HUES64 (cell line): ENCODE measurements around the gene FREY1. TPM values are rescaled to one million over a fixed set of nuclear protein-coding genes. Genes with fewer than 3 reads are reported as not detected.

Source experiments
- H3K27ac ChIP-seq: 2 replicates; pipeline ENCODE4 v1.7.0; 2013; ENCODE audit warnings: low read depth, low read length, inconsistent platforms
- H3K27me3 ChIP-seq: 2 replicates; pipeline ENCODE4 v1.6.1; 2013; ENCODE audit warnings: mild to moderate bottlenecking, low read length; ENCODE audit not compliant: insufficient read depth
- H3K36me3 ChIP-seq: 2 replicates; pipeline ENCODE4 v1.6.1; 2013; ENCODE audit warnings: mild to moderate bottlenecking, low read length; ENCODE audit not compliant: insufficient read depth
- H3K4me1 ChIP-seq: 2 replicates; pipeline ENCODE4 v1.6.1; 2013; ENCODE audit warnings: mild to moderate bottlenecking, low read length, moderate library complexity; ENCODE audit not compliant: insufficient read depth
- H3K4me3 ChIP-seq: 2 replicates; pipeline ENCODE4 v1.5.1; 2013; ENCODE audit warnings: mild to moderate bottlenecking, low read length, moderate library complexity
- H3K9ac ChIP-seq: 2 replicates; pipeline ENCODE4 v1.6.1; 2013; ENCODE audit warnings: mild to moderate bottlenecking, low read depth, low read length
- H3K9me3 ChIP-seq: 2 replicates; pipeline ENCODE4 v1.6.1; 2013; ENCODE audit warnings: low read depth, low read length; ENCODE audit not compliant: insufficient read depth
- WGBS: fragments of 150-250, 120-280 bp; methylation state at CpG from one replicate; pipeline ENCODE4 v1.1.7; 2013; ENCODE audit warnings: missing lambda C conversion rate; 5-methylcytosine and 5-hydroxymethylcytosine counted together
- polyA plus RNA-seq, 2 experiments: library from polyadenylated mRNA; stranded (reverse); fragments of 50-300 nt; gene quantifications; one replicate each; pipeline ENCODE4 v1.2.3, GENCODE V29; 2013

FREY1 gene, protein sequence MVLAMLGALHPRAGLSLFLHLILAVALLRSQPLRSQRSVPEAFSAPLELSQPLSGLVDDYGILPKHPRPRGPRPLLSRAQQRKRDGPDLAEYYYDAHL
- polyA plus RNA-seq (2013, experiment 1 of 2) = not detected
- polyA plus RNA-seq (2013, experiment 2 of 2) = not detected

DNA sequence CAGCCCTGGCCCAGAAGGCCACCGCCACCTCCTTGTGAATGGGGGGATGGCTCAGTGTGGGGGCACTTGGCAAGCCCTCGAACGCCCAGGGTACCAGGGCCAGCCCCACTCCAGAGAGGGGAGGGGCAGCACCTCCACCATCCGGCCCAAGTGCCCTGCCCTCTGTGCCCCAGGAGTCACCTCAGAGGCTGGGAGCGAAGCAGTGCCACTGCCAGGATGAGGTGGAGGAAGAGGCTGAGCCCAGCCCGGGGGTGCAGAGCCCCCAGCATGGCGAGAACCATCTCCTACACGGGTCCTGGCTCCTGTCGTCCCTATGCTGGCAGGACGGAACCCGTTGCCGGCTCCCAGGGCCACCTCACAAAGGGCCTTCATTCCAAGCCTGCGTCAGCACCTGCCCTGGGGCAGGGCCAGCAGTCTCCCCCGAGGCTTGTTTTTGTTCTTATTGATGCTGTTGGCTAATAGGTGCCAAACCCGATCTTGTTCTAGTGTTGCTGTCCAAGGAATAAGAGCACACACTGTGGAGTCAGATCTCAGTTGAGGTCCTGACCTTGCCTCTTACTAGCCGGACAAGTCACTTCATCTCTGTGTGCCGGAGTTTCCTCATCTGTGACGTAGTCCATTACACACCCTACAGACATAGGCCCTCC, at the start of gene FREY1:
FREY1 (minus strand) TSS at position 307 of the 647 bp plus-strand sequence; CDS start at position 281, 26 bp downstream.
- Histone ChIP-seq H3K36me3 (peaks cover 37% of the 10 kb centered on the region), H3K27me3 (no peaks in the 10 kb centered on the region), H3K9ac (no peak within 1 kb of the TSS), H3K27ac (no peak within 1 kb of the TSS), H3K9me3 (no peaks in the 10 kb centered on the region), H3K4me3 (no peak within 1 kb of the TSS), H3K4me1 (no peaks in the 10 kb centered on the region)
- 82% methylated on average over 18 of the region's 18 CpGs for WGBS

DNA sequence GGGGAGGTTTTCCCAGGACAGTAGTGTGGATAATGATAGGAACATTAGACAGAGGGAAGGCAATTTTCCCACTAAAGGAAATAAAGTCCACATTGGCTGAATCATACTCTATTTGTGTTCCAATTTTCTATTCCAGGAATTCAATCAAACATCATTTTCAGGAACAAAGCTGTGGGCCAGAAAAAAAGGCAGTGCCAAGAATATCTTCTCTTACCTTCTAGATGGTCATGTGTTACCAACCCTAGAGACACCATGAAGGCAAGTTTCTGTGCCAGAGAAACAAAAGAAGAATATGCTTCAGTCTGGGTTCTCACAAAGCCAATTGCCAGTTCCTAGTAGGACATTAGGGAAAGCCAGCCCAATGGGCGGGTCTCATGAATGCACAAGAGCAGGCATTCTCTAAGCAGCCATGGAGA, 42.9 kb upstream of the FREY1 start:
- 93% methylated on average over 1 of the region's 1 CpG for WGBS
- H3K27me3 ChIP-seq = no peaks in the 10 kb centered on the region
- H3K9ac ChIP-seq = no peak overlapping the region
- no peak overlapping the region for H3K27ac ChIP-seq
- H3K9me3 ChIP-seq = no peaks in the 10 kb centered on the region
- peaks cover 71% of the 10 kb centered on the region for H3K36me3 ChIP-seq
- H3K4me1 ChIP-seq = no peaks in the 10 kb centered on the region
- no peak overlapping the region for H3K4me3 ChIP-seq

DNA sequence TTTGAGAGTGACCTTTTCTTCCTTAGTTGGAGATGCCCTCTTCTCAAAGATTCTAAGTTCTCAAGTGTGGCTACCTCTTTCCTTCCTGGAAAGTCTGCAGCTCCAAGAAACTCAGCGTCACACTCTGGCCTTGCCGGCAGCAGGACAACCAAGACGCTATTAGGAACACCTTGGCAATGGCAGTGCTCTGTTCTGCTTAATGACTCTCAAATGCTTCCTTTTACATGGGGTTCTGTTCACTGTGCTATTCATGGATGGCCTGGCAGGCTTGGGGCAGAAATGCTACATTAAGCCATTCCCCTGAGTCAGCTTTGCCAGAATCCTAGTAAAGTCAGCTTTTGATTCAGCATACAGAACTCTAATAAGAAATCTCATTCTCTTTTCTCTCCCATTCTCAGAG, 41.3 kb upstream of the FREY1 start:
- Histone ChIP-seq H3K27ac (no peak overlapping the region), H3K27me3 (no peaks in the 10 kb centered on the region), H3K9me3 (no peaks in the 10 kb centered on the region), H3K4me1 (no peaks in the 10 kb centered on the region), H3K9ac (no peak overlapping the region), H3K4me3 (no peak overlapping the region), H3K36me3 (peaks cover 74% of the 10 kb centered on the region)
- WGBS = 94% methylated on average over 3 of the region's 3 CpGs

DNA sequence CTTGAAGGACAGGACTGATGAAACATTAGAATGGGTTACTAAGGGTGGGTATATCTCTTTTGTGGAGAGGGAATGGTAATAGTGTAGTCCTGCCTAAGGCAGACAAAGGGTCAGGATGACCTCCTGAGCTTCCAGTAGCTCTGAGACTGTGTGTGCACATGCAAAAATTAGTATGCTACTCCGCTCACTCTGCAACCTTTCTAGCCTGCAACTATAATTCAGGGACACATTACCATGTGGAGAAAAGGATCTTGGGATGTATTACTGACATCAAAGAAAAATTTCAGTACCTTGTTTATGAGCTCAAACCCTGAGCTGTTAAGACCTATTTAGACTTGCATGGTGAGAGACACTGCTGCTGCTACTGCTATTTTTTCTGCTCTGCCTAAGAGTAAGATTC, 40.8 kb upstream of the FREY1 start:
- peaks cover 69% of the 10 kb centered on the region for H3K36me3 ChIP-seq
- WGBS = 100% methylated on average over 1 of the region's 1 CpG
- no peak overlapping the region for H3K9ac ChIP-seq
- no peaks in the 10 kb centered on the region for H3K27me3 ChIP-seq
- H3K27ac ChIP-seq = no peak overlapping the region
- H3K4me1 ChIP-seq = no peaks in the 10 kb centered on the region
- H3K9me3 ChIP-seq = no peaks in the 10 kb centered on the region
- no peak overlapping the region for H3K4me3 ChIP-seq

DNA sequence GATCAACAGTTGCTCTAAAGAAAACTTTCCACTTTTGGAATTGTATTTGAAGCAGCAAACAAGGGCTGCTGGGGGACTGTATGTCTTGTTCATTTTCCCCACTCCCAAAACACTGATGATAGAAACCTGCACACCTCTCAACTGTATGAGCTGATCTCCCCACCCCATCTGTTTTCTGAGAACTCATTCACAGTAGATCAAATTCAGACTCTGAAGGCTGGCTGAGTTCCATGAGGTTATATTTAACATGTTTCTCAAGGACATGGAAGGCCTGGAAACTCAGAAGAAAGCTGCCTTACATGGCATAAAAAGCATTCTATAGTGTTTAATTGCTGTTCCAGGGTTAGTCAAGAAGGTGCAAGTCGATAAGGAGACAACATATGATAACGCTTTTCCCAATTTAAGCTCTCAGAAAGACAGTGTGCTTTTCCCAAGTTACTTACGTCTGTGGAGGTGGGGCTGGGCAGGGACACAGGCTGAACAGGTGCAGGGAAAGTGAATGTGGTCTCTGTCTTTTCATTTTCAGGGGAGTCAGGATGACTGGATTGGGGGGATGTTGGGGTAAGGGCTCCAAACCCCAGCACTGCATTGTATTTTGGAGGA, 38.4 kb upstream of the FREY1 start:
- 97% methylated on average over 3 of the region's 3 CpGs for WGBS
- Histone ChIP-seq H3K27ac (no peak overlapping the region), H3K36me3 (peaks cover 54% of the 10 kb centered on the region), H3K4me1 (no peaks in the 10 kb centered on the region), H3K27me3 (no peaks in the 10 kb centered on the region), H3K9me3 (no peaks in the 10 kb centered on the region), H3K9ac (no peak overlapping the region), H3K4me3 (no peak overlapping the region)

DNA sequence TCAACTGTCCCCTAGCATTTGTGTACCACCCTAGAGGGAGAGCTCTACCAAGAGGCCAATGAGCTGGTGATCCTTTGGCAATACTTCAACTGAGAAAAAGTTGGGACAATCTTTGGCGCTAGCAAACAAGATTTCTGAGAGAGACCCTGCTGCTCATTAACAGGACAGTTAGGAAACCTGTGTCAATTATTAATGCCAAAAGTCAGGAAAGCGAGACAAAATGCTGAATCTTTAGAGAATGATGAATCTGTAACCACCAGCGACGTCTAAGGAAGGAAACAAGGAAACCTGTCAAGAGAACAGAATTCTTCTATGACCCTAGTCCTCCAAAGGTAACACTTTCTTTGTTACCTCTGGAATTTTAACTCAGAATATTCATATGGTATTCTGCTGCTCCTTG, 35.3 kb upstream of the FREY1 start:
- Histone ChIP-seq H3K9me3 (no peaks in the 10 kb centered on the region), H3K36me3 (peaks cover 32% of the 10 kb centered on the region), H3K4me1 (peaks cover 7% of the 10 kb centered on the region; the same call in 1 of the 2 replicates), H3K9ac (no peak overlapping the region), H3K4me3 (no peak overlapping the region), H3K27ac (no peak overlapping the region), H3K27me3 (no peaks in the 10 kb centered on the region)
- 94% methylated on average over 4 of the region's 4 CpGs for WGBS

DNA sequence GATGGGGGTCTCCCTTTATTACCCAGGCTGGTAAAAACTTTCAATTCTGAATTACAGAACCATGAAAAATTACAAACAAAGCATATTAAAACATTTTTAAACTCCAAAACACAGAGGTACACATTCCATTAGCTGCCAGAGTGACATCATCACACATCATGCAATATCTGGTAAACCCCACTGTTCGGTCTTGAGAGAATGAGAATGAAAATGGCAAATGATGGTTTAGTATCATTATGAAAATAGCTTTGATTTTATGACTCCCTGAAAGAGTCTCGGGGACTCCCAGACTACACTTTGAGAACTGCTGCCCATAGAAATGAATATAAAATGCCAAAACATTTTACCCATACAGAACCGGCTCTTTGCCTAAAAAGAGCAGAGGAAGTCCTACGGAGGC, 34.2 kb upstream of the FREY1 start:
- no peaks in the 10 kb centered on the region for H3K27me3 ChIP-seq
- 99% methylated on average over 4 of the region's 4 CpGs for WGBS
- no peaks in the 10 kb centered on the region for H3K9me3 ChIP-seq
- H3K4me1 ChIP-seq = peaks cover 7% of the 10 kb centered on the region; the same call in 1 of the 2 replicates
- H3K36me3 ChIP-seq = peaks cover 33% of the 10 kb centered on the region
- no peak overlapping the region for H3K27ac ChIP-seq
- H3K9ac ChIP-seq = no peak overlapping the region
- H3K4me3 ChIP-seq = no peak overlapping the region

DNA sequence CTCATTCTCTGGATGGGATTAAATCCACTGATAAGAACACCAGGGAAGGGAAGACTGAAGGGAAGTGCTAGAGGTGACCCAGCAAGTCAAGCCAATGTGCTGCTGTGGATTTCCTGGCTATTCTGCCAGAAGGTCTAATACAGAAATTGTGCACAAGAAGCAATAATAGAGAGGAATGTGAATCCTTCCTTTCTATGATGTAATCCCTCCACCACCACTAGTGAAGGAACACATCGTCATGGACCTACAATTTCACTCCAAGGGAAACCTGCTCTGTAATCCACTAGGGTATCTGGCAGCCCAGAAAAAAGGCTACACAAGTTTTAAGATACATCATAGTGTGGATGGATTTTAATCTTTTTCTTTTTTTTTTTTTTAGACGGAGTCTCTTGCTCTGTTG, 32.8 kb upstream of the FREY1 start:
- Histone ChIP-seq H3K9ac (no peak overlapping the region), H3K9me3 (no peaks in the 10 kb centered on the region), H3K36me3 (peaks cover 35% of the 10 kb centered on the region), H3K27me3 (no peaks in the 10 kb centered on the region), H3K4me1 (peaks cover 7% of the 10 kb centered on the region; the same call in 1 of the 2 replicates), H3K4me3 (no peak overlapping the region), H3K27ac (no peak overlapping the region)
- WGBS = 91% methylated on average over 2 of the region's 2 CpGs

DNA sequence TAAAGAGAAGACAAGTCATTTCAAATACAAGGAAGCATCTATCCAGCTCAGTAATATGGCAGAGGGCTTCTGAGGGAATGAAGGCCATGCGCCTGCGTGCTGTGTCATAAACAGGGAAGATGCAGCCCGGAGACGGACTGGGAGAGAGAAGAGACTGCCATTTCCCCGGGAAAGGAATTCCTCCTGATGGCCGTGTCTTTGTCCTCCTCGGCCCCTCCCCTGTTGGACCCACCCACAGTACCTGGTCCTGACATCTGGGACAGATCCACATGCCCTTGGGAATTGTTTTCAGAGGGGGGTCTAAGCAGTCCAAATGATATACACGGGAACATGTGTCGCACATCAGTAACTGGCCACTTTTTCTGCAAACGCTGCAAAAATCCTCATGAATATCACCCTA, 30.8 kb upstream of the FREY1 start:
- no peaks in the 10 kb centered on the region for H3K27me3 ChIP-seq
- H3K9ac ChIP-seq = no peak overlapping the region
- H3K36me3 ChIP-seq = peaks cover 44% of the 10 kb centered on the region
- WGBS = 79% methylated on average over 8 of the region's 10 CpGs
- peaks cover 7% of the 10 kb centered on the region; the same call in 1 of the 2 replicates for H3K4me1 ChIP-seq
- no peak overlapping the region for H3K27ac ChIP-seq
- no peaks in the 10 kb centered on the region for H3K9me3 ChIP-seq
- no peak overlapping the region for H3K4me3 ChIP-seq

DNA sequence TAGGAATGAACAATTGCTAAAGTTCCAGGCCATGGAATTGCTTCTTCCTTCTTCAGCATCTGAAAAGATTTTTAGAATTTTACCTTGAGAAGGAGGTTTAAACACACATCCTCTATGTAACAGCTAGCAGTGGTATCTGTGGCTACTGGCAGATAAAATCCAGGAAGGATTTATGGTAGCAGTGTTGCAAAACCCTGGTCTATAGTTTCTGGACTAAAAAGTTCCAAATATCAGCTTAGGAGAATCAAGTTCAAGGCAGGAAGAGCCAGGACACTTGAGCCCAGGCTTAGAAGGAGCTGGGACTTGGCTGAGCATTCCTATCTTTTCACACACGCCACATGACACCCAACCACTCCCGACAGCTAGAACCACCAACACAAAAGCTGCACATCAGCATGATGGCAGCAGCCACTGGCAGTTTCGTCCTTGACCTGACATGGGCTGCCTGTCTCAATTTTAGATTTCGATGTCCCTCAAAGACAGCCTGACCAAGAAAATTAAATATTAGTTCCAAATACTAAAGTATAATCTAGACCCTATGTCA, 29.5 kb upstream of the FREY1 start:
- H3K4me1 ChIP-seq = peaks cover 7% of the 10 kb centered on the region; the same call in 1 of the 2 replicates
- no peaks in the 10 kb centered on the region for H3K9me3 ChIP-seq
- H3K36me3 ChIP-seq = peaks cover 52% of the 10 kb centered on the region
- no peak overlapping the region for H3K27ac ChIP-seq
- H3K27me3 ChIP-seq = no peaks in the 10 kb centered on the region
- no peak overlapping the region for H3K4me3 ChIP-seq
- 93% methylated on average over 4 of the region's 4 CpGs for WGBS
- H3K9ac ChIP-seq = no peak overlapping the region

DNA sequence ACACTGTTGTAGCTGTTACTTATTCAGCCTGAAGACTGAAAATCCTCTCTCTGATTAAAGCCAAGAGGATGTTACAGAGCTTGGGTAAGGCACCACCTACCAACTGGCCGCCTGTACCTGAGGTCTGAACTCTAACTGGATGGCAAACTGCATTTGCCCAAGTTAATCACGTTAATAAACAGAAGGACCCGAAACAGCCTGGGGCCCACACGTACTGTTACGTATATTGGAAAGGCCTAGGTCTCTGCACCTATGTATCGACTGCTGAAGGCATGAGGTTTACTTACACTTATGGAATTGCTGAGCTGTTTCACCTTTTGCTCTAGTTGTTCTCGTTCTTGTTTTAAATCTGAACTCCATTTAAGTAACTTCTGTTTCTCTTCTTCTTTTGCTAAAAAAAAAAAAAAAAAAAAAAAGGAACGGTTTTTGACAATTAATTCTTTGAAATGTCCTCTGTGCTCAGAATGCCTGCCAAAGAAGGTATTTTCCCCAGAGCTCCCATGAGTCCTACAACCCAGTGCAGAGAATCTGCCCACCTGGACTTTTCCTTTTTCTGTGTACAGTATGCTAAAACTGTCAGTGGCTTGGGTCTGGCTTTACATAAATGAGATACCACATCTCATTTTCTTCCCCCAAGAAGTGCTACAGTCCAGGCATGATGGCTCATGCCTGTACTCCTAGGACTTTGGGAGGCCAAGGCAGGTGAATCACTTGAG, 28.4 kb upstream of the FREY1 start:
- Histone ChIP-seq H3K4me3 (no peak overlapping the region), H3K9me3 (no peaks in the 10 kb centered on the region)
- 96% methylated on average over 8 of the region's 8 CpGs for whole genome bisulfite sequencing

More for the DNA sequence above, 28.4 kb upstream of the FREY1 start:
- H3K27ac ChIP-seq = no peak overlapping the region
- H3K9ac ChIP-seq = no peak overlapping the region
- H3K27me3 ChIP-seq = no peaks in the 10 kb centered on the region
- H3K4me1 ChIP-seq = peaks cover 7% of the 10 kb centered on the region; the same call in 1 of the 2 replicates
- H3K36me3 ChIP-seq = peaks cover 59% of the 10 kb centered on the region
